ENCODE measurements around the gene SLC9A8.

SLC9A8 gene

GRCh38 chr20:49785149-49785851, 27.3 kb upstream of the SLC9A8 start:
- H3K27ac ChIP-seq: no peak overlapping the region
- TF ChIP-seq, protein P1, sequence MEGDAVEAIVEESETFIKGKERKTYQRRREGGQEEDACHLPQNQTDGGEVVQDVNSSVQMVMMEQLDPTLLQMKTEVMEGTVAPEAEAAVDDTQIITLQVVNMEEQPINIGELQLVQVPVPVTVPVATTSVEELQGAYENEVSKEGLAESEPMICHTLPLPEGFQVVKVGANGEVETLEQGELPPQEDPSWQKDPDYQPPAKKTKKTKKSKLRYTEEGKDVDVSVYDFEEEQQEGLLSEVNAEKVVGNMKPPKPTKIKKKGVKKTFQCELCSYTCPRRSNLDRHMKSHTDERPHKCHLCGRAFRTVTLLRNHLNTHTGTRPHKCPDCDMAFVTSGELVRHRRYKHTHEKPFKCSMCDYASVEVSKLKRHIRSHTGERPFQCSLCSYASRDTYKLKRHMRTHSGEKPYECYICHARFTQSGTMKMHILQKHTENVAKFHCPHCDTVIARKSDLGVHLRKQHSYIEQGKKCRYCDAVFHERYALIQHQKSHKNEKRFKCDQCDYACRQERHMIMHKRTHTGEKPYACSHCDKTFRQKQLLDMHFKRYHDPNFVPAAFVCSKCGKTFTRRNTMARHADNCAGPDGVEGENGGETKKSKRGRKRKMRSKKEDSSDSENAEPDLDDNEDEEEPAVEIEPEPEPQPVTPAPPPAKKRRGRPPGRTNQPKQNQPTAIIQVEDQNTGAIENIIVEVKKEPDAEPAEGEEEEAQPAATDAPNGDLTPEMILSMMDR (IDR thresholded peaks at IDR 0.05): no peak
- no peak for TF ChIP-seq ZFX (IDR thresholded peaks at IDR 0.05; ENCODE audit: borderline replicate concordance)

GRCh38 chr20:49785852-49786175, 26.8 kb upstream of the SLC9A8 start:
- TF ChIP-seq, protein P1 (IDR thresholded peaks at IDR 0.05): no peak
- no peak for TF ChIP-seq ZFX (IDR thresholded peaks at IDR 0.05; ENCODE audit: borderline replicate concordance)
- H3K27ac ChIP-seq: no peak overlapping the region

DNA sequence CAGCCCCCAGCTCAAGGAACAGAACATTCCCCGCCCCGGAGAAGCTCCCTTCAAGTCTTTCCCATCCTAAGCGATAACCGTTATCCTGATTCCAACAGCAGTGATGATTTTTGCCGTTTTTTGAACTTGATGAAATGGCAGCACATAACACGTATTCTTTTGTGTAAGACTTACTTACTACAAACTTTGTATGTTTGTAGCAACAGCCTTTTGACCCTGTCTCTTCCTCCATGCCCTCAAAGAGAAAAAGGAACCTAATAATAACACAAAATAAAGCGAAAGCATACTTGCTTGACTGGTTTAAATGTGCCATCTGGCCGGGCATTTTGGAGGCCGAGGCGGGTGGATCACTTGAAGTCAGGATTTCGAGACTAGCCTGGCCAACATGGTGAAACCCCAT, 26.4 kb upstream of the SLC9A8 start:
- TF ChIP-seq, protein P1 (IDR thresholded peaks at IDR 0.05): no peak
- TF ChIP-seq ZFX (IDR thresholded peaks at IDR 0.05; ENCODE audit: borderline replicate concordance): no peak
- no peak overlapping the region for H3K27ac ChIP-seq

- H3K27ac ChIP-seq: no peak overlapping the region
- TF ChIP-seq ZFX (IDR thresholded peaks at IDR 0.05; ENCODE audit: borderline replicate concordance): no peak
- TF ChIP-seq, protein P1 (IDR thresholded peaks at IDR 0.05): no peak
Measured at GRCh38 chr20:49786668-49787370, 25.8 kb upstream of the SLC9A8 start.

DNA sequence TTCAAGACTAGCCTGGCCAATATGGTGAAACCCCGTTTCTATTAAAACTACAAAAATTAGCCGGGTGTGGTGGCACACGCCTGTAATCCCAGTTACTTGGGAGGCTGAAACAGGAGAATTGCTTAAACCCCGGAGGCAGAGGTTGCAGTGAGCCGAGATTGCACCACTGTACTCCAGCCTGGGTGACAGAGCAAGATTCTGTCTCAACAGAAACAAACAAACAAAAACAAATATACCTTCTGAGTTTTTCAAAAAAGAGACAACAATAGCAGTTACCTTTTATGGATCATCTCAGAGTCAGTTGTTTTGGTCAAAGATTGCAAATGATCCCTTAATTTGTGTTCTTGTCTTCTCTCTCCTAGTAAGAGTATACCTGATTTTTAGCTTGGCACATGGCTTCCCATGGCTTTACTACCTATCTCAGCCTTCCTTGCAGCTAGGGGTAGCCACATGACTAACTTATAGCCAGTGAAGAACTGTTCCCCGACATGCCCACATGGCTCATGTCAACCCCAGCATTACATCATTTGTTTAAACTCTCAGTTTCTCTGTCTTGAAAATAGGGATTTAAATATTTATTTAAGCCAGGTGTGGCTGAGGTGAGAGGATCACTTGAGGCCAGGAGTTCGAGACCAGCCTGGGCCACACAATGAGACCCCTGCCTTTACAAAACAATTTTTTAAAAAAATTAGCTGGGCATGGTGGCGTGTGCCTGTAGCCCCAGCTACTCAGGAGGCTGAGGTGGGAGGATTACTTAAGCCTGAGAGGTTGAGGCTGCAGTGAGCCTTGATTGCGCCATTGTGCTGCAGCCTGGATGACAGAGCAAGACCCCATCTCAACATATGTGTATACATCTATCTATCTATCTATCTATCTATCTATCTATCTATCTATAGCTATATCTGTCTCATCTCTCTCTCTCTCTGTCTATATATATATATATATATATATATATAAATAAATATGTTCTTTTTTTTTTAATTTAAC, 25.0 kb upstream of the SLC9A8 start:
- H3K27ac ChIP-seq: no peak overlapping the region

GRCh38 chr20:49790077-49790798, 22.4 kb upstream of the SLC9A8 start:
- H3K27ac ChIP-seq: no peak overlapping the region
- TF ChIP-seq, protein P1 (IDR thresholded peaks at IDR 0.05): no peak
- TF ChIP-seq ZFX (IDR thresholded peaks at IDR 0.05; ENCODE audit: borderline replicate concordance): no peak

More for the DNA sequence above, 25.0 kb upstream of the SLC9A8 start:
- TF ChIP-seq, protein P1 (IDR thresholded peaks at IDR 0.05): no peak
- TF ChIP-seq ZFX (IDR thresholded peaks at IDR 0.05; ENCODE audit: borderline replicate concordance): no peak
